Neural progenitor cell (in vitro differentiated cells): ENCODE measurements around the gene TMEM214. TPM values are rescaled to one million over a fixed set of nuclear protein-coding genes. Genes with fewer than 3 reads are reported as not detected.
A peak's percentile ranks its signal among the peaks of the same experiment; 100 is the strongest.

Experiments
- DNase-seq: peaks from one replicate; pipeline ENCODE4 v3.0.0-alpha.2; 2016; ENCODE audit warnings: low spot score
- H2AFZ ChIP-seq: fragments of 200-600 bp; sonication (generic); replicated peaks from 2 replicates; pipeline ENCODE4 v1.6.1; 2016; ENCODE audit warnings: antibody characterized with exemption
- H3F3A ChIP-seq: fragments of 200-600 bp; sonication (generic); 2 replicates; pipeline ENCODE4 v1.6.1; 2016; ENCODE audit warnings: antibody characterized with exemption, low read depth
- H3K27ac ChIP-seq: fragments of 200-600 bp; sonication (generic); 2 replicates; pipeline ENCODE4 v1.5.1; 2016; ENCODE audit warnings: mild to moderate bottlenecking
- H3K27me3 ChIP-seq: fragments of 200-600 bp; sonication (generic); 2 replicates; pipeline ENCODE4 v1.6.1; 2016; ENCODE audit warnings: mild to moderate bottlenecking, moderate library complexity
- H3K36me3 ChIP-seq: fragments of 200-600 bp; sonication (generic); 2 replicates; pipeline ENCODE4 v1.5.1; 2016
- H3K4me1 ChIP-seq: fragments of 200-600 bp; sonication (generic); 2 replicates; pipeline ENCODE4 v1.6.1; 2016; ENCODE audit warnings: mixed run types
- H3K4me2 ChIP-seq: fragments of 200-600 bp; sonication (generic); 2 replicates; pipeline ENCODE4 v1.6.1; 2016
- H3K4me3 ChIP-seq: fragments of 200-600 bp; sonication (generic); 2 replicates; pipeline ENCODE4 v1.5.1; 2016
- H3K79me2 ChIP-seq: fragments of 200-600 bp; sonication (generic); 2 replicates; pipeline ENCODE4 v1.6.1; 2016; ENCODE audit warnings: low read depth
- H3K9ac ChIP-seq: fragments of 200-600 bp; sonication (generic); 2 replicates; pipeline ENCODE4 v1.6.1; 2016
- H3K9me3 ChIP-seq: fragments of 200-600 bp; sonication (generic); 2 replicates; pipeline ENCODE4 v1.5.1; 2016; ENCODE audit warnings: low read depth
- H4K20me1 ChIP-seq: fragments of 200-600 bp; sonication (generic); 2 replicates; pipeline ENCODE4 v1.6.1; 2016; ENCODE audit warnings: low read depth
- H3K27ac Mint-ChIP-seq: 3 replicates; pipeline ENCODE4 v1.8.0; 2021; ENCODE audit warnings: mixed read lengths
- H3K27me3 Mint-ChIP-seq: 2 replicates; pipeline ENCODE4 v1.8.0; 2022; ENCODE audit warnings: low read depth, mild to moderate bottlenecking, inconsistent platforms, moderate library complexity, mixed read lengths; ENCODE audit not compliant: insufficient read depth
- H3K36me3 Mint-ChIP-seq: 3 replicates; pipeline ENCODE4 v1.8.0; 2021; ENCODE audit warnings: mixed read lengths
- H3K4me1 Mint-ChIP-seq: 3 replicates; pipeline ENCODE4 v1.8.0; 2021; ENCODE audit warnings: mixed read lengths
- H3K4me3 Mint-ChIP-seq: 3 replicates; pipeline ENCODE4 v1.8.0; 2021; ENCODE audit warnings: mild to moderate bottlenecking, moderate library complexity, mixed read lengths
- H3K9me3 Mint-ChIP-seq: 3 replicates; pipeline ENCODE4 v1.8.0; 2020; ENCODE audit warnings: mixed read lengths
- EZH2 ChIP-seq: fragments of 200-600 bp; sonication (generic); IDR thresholded peaks from 2 replicates; pipeline ENCODE4 v1.6.1; 2017; ENCODE audit warnings: antibody characterized with exemption, mild to moderate bottlenecking, moderate library complexity
- EZH2phosphoT487 ChIP-seq: fragments of 200-600 bp; sonication (generic); IDR thresholded peaks from 2 replicates; pipeline ENCODE4 v1.6.1; 2017; ENCODE audit warnings: antibody characterized with exemption
- total RNA-seq: library from RNA; depleted of rRNA; stranded (reverse); fragments of >200 nt; gene quantifications from 2 replicates; pipeline ENCODE4 v1.2.3, GENCODE V29; 2015; ENCODE audit warnings: low replicate concordance
- TF ChIP-seq, protein P1 (sequence below): fragments of 200-600 bp; sonication (generic); IDR thresholded peaks from 2 replicates; pipeline ENCODE4 v1.5.1; 2017; ENCODE audit warnings: antibody characterized with exemption, mild to moderate bottlenecking

TMEM214 gene
- total RNA-seq, 1 donor from 2014 or later, result 18.1 TPM

DNA sequence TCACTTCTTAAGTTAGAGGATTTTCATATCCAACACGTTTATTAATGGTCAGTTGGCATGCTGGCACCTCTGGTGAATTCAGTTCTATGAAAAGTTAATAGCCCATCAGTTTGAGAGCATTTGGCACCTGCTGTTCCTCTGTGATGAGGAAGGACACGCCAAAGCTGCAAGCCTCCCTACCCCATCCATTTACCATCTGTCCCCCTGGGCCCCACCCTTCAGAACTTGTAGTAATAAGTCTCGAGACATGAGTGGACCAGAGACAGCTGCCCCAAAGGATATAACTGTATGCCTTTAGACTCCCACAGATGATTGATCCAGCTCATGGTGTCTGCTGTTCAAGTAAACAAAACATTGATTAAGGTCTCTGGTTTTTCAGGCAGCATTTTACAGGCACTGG is 32.4 kb downstream of the TMEM214 start:
- Histone ChIP-seq H3K36me3 (no peaks in the 10 kb centered on the region), H3K9me3 (no peaks in the 10 kb centered on the region), H3F3A (peaks cover 8% of the 10 kb centered on the region), H3K4me2 (no peak overlapping the region), H3K4me3 (no peak overlapping the region), H2AFZ (no peak overlapping the region), H3K4me1 (no peaks in the 10 kb centered on the region), H3K27me3 (no peaks in the 10 kb centered on the region), H3K9ac (no peak overlapping the region), H3K79me2 (peaks cover 8% of the 10 kb centered on the region), H4K20me1 (peaks cover 15% of the 10 kb centered on the region), H3K27ac (no peak overlapping the region)
- Mint-ChIP-seq H3K4me3 (no peak overlapping the region), H3K4me1 (peaks cover 8% of the 10 kb centered on the region), H3K36me3 (peaks cover 42% of the 10 kb centered on the region), H3K27ac (no peak overlapping the region), H3K27me3 (peaks cover 2% of the 10 kb centered on the region), H3K9me3 (no peaks in the 10 kb centered on the region)
- TF ChIP-seq EZH2phosphoT487, result no peak
- TF ChIP-seq, protein P1, sequence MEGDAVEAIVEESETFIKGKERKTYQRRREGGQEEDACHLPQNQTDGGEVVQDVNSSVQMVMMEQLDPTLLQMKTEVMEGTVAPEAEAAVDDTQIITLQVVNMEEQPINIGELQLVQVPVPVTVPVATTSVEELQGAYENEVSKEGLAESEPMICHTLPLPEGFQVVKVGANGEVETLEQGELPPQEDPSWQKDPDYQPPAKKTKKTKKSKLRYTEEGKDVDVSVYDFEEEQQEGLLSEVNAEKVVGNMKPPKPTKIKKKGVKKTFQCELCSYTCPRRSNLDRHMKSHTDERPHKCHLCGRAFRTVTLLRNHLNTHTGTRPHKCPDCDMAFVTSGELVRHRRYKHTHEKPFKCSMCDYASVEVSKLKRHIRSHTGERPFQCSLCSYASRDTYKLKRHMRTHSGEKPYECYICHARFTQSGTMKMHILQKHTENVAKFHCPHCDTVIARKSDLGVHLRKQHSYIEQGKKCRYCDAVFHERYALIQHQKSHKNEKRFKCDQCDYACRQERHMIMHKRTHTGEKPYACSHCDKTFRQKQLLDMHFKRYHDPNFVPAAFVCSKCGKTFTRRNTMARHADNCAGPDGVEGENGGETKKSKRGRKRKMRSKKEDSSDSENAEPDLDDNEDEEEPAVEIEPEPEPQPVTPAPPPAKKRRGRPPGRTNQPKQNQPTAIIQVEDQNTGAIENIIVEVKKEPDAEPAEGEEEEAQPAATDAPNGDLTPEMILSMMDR, result no peak
- TF ChIP-seq EZH2, result no peak
- DNase-seq, result no peak

DNA sequence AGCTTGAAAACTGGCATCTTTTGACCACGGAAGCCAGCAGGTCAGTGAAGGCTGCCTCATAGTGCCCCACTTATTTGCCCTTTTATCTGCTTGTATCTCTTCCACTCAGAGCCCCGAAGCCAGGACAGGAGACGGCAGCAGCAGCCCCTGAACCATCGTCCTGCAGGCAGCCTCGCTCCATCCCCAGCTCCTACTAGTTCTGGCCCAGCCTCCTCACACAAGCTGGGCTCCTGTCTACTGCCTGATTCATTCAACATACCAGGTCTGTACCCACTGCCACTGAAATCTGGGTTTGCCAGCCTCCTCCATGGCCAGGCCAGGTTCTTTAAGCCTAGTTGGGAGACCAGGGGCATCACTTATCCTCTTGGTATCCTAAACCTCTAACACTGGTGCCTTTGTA is 34.6 kb downstream of the TMEM214 start:
- H3K79me2 ChIP-seq, result peaks cover 20% of the 10 kb centered on the region
- H3K4me3 Mint-ChIP-seq, result no peak overlapping the region

DNA sequence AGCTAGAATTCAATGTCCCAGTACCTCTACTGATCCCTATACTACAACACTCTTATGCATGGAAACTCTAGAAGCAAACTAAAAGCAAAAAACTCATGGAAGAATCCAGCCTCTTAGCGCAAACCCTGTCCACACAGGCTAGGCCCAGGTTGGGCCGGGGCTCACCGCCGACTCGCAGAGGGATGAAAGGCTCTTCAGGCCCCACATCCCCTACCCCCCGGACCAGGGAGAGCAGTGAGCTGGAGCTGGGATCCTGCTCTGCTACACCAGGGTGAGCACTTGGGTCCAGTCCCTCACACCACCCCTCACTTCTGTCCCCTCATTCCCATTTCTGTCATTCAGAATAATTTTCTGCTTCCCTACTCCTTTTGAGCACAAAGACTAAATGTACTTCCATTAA is 36.7 kb downstream of the TMEM214 start:
- no peak overlapping the region for H3K4me2 ChIP-seq
- H3K27ac ChIP-seq, result no peak overlapping the region
- DNase-seq, result no peak
- H3F3A ChIP-seq, result peaks cover 32% of the 10 kb centered on the region
- H3K9me3 Mint-ChIP-seq, result no peaks in the 10 kb centered on the region
- peaks cover 15% of the 10 kb centered on the region for H4K20me1 ChIP-seq
- no peak overlapping the region for H3K4me3 ChIP-seq
- no peaks in the 10 kb centered on the region for H3K9me3 ChIP-seq
- H3K4me1 Mint-ChIP-seq, result peaks cover 36% of the 10 kb centered on the region
- peaks cover 2% of the 10 kb centered on the region for H3K27me3 Mint-ChIP-seq
- H3K79me2 ChIP-seq, result peaks cover 20% of the 10 kb centered on the region
- no peak overlapping the region for H2AFZ ChIP-seq
- H3K27me3 ChIP-seq, result no peaks in the 10 kb centered on the region
- H3K9ac ChIP-seq, result no peak overlapping the region
- no peaks in the 10 kb centered on the region for H3K36me3 ChIP-seq
- TF ChIP-seq, protein P1, result no peak
- no peak for TF ChIP-seq EZH2
- TF ChIP-seq EZH2phosphoT487, result no peak
- peaks cover 31% of the 10 kb centered on the region for H3K36me3 Mint-ChIP-seq
- peaks cover 11% of the 10 kb centered on the region for H3K4me1 ChIP-seq
- peak overlapping the region; percentile 98 for H3K4me3 Mint-ChIP-seq
- no peak overlapping the region for H3K27ac Mint-ChIP-seq

More for the DNA sequence above, 34.6 kb downstream of the TMEM214 start:
- Histone ChIP-seq H3K9me3 (no peaks in the 10 kb centered on the region), H3K9ac (no peak overlapping the region), H2AFZ (no peak overlapping the region), H3F3A (peaks cover 18% of the 10 kb centered on the region), H3K27me3 (no peaks in the 10 kb centered on the region), H3K36me3 (no peaks in the 10 kb centered on the region), H3K4me1 (peaks cover 6% of the 10 kb centered on the region), H3K4me3 (no peak overlapping the region), H3K4me2 (no peak overlapping the region), H3K27ac (no peak overlapping the region), H4K20me1 (peaks cover 19% of the 10 kb centered on the region)
- H3K9me3 Mint-ChIP-seq, result no peaks in the 10 kb centered on the region
- peaks cover 41% of the 10 kb centered on the region for H3K36me3 Mint-ChIP-seq
- H3K27ac Mint-ChIP-seq, result no peak overlapping the region
- TF ChIP-seq EZH2 (no peak), EZH2phosphoT487 (no peak)
- TF ChIP-seq, protein P1, result no peak
- no peak for DNase-seq
- H3K27me3 Mint-ChIP-seq, result peaks cover 2% of the 10 kb centered on the region
- H3K4me1 Mint-ChIP-seq, result peaks cover 23% of the 10 kb centered on the region
